Lung (tissue), 12 donors: ENCODE results near the gene SEMA5A. TPM values are rescaled to one million over a fixed set of nuclear protein-coding genes. Genes with fewer than 3 reads are reported as not detected.

ENCODE experiments used
- ATAC-seq: fragments of 200-7000 bp; cut with Tn5 transposase; one replicate; pipeline ENCODE4 v1.9.1; 2020; ENCODE audit warnings: moderate number of reproducible peaks; ENCODE audit not compliant: insufficient read depth, low FRiP score
- DNase-seq, 3 donors: peaks; one replicate each; pipeline ENCODE4 v3.0.0-alpha.2; 2013 to 2017
- H3K27ac ChIP-seq, 2 donors: one replicate each; pipeline ENCODE4 v1.5.1; 2013; ENCODE audit warnings: mild to moderate bottlenecking in 2 of 2, moderate library complexity in 2 of 2, control low read depth in 1 of 2, inconsistent platforms in 1 of 2, low read depth in 1 of 2, low read length in 1 of 2
- H3K27me3 ChIP-seq, 3 donors: one replicate each; pipeline ENCODE4 v1.5.1; 2013; ENCODE audit warnings: low read length in 2 of 3; ENCODE audit not compliant: control insufficient read depth in 3 of 3, insufficient read depth in 3 of 3
- H3K36me3 ChIP-seq, 4 donors: one replicate each; pipeline ENCODE4 v1.5.1; 2013; ENCODE audit warnings: low read length in 4 of 4, mild to moderate bottlenecking in 1 of 4, moderate library complexity in 1 of 4; ENCODE audit not compliant: control insufficient read depth in 4 of 4, insufficient read depth in 4 of 4
- H3K4me1 ChIP-seq, 5 donors: one replicate each; pipeline ENCODE4 v1.5.1; 2013; ENCODE audit warnings: low read length in 5 of 5, mild to moderate bottlenecking in 2 of 5, moderate library complexity in 1 of 5; ENCODE audit not compliant: control insufficient read depth in 5 of 5, insufficient read depth in 5 of 5
- H3K4me3 ChIP-seq: one replicate; pipeline ENCODE4 v1.5.1; 2013; ENCODE audit warnings: mild to moderate bottlenecking, control low read depth, moderate library complexity
- H3K9ac ChIP-seq, 2 donors: one replicate each; pipeline ENCODE4 v1.5.1; 2013; ENCODE audit warnings: low read length in 2 of 2, control low read depth in 1 of 2; ENCODE audit not compliant: insufficient read depth in 1 of 2
- H3K9me3 ChIP-seq, 4 donors: one replicate each; pipeline ENCODE4 v1.5.1; 2013; ENCODE audit warnings: low read length in 3 of 4, mild to moderate bottlenecking in 1 of 4, moderate library complexity in 1 of 4; ENCODE audit not compliant: control insufficient read depth in 4 of 4, insufficient read depth in 3 of 4
- WGBS, 2 donors: extraction: QIAGEN DNeasy Blood & Tissue Kit; methylation state at CpG; one replicate each; pipeline ENCODE4 v1.1.7; 2013; 5-methylcytosine and 5-hydroxymethylcytosine counted together
- polyA plus RNA-seq, 2 donors: library from polyadenylated mRNA; stranded (reverse); fragments of 200-250 nt; gene quantifications; one replicate each; pipeline ENCODE4 v1.2.1, GENCODE V29; 2013
- total RNA-seq, 2 donors: library from RNA; depleted of rRNA in 1 of 2; stranded (reverse); fragments of >200 nt in 1 of 2; gene quantifications; one replicate each; pipeline ENCODE4 v1.2.1, GENCODE V29; 2014 to 2021
- TF ChIP-seq, protein P1 (sequence below): IDR thresholded peaks from 2 replicates; pipeline ENCODE4 v1.5.1; 2012; ENCODE audit warnings: mild to moderate bottlenecking; ENCODE audit errors: control extremely low read depth, extremely low read depth
- donor health status: control.
- donor health status: control.
- donor health status: Bipolar disorder and iron deficiency.
- donor health status: healthy.
- donor health status: DM: yes; HTN: yes; CAD: no.

Gene SEMA5A
- total and polyA plus RNA-seq, 4 donors, result 3.1 to 44.9 (median 13.7) TPM

DNA sequence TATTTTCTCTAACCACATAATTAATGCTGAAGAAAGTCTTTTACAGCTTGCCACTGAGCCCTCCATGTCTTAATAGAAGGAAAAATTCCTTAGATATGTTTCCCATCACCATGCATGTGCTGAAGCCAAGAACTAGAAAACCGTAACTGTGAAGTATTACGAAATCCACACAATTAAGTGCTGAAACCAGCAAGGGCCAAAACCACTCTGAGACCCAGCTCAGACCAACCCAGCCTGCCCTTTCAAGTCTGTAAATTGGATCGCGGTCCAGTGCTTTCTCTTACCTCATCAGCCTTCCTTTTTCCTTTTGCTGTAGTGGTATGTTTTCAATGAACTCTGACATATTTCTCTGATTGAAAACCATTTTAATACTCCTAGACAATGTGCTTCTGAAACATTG lies 26.3 kb downstream of the SEMA5A start:
- Histone ChIP-seq H3K4me1 (peaks cover 0 to 24% (median 11%) of the 10 kb centered on the region in 5 donors), H3K36me3 (no peaks in the 10 kb centered on the region), H3K9ac (no peak overlapping the region), H3K27ac (no peak overlapping the region), H3K9me3 (no peaks in the 10 kb centered on the region), H3K4me3 (no peak overlapping the region), H3K27me3 (no peaks in the 10 kb centered on the region)
- DNase-seq (peak; percentile 83 to 97 (median 97)), ATAC-seq (peak; percentile 64)
- 54 to 71% methylated on average over 4 of the region's 4 CpGs for WGBS, 2 donors
- TF ChIP-seq, protein P1, sequence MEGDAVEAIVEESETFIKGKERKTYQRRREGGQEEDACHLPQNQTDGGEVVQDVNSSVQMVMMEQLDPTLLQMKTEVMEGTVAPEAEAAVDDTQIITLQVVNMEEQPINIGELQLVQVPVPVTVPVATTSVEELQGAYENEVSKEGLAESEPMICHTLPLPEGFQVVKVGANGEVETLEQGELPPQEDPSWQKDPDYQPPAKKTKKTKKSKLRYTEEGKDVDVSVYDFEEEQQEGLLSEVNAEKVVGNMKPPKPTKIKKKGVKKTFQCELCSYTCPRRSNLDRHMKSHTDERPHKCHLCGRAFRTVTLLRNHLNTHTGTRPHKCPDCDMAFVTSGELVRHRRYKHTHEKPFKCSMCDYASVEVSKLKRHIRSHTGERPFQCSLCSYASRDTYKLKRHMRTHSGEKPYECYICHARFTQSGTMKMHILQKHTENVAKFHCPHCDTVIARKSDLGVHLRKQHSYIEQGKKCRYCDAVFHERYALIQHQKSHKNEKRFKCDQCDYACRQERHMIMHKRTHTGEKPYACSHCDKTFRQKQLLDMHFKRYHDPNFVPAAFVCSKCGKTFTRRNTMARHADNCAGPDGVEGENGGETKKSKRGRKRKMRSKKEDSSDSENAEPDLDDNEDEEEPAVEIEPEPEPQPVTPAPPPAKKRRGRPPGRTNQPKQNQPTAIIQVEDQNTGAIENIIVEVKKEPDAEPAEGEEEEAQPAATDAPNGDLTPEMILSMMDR, result no peak

DNA sequence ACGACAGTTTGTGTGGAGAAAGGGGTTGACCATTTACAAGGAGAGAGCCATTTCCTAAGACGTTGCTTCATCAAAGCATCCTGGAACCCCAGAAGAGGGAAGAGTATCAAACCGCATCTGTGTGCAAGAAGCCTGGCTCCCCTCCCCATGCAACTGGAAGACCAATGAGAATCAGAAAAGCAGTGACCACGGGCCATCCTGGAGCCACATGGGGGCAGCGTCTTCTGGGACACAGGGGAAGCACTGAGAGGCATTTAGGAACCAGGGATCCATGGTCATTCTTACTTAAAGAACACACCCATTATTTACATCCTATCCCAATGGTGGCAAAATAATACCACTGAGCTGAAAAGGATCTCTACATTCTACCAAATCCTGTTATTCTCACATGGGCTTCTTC lies 29.3 kb downstream of the SEMA5A start:
- H3K4me1 ChIP-seq, result peaks cover 0 to 32% (median 11%) of the 10 kb centered on the region in 5 donors
- H3K9me3 ChIP-seq, result no peaks in the 10 kb centered on the region
- 69 to 73% methylated on average over 5 of the region's 5 CpGs for WGBS, 2 donors
- H3K27me3 ChIP-seq, result no peaks in the 10 kb centered on the region
- ATAC-seq (no peak), DNase-seq (no peak)
- no peak overlapping the region for H3K9ac ChIP-seq
- H3K36me3 ChIP-seq, result no peaks in the 10 kb centered on the region
- H3K4me3 ChIP-seq, result no peak overlapping the region
- no peak overlapping the region for H3K27ac ChIP-seq
- TF ChIP-seq, protein P1, result no peak

DNA sequence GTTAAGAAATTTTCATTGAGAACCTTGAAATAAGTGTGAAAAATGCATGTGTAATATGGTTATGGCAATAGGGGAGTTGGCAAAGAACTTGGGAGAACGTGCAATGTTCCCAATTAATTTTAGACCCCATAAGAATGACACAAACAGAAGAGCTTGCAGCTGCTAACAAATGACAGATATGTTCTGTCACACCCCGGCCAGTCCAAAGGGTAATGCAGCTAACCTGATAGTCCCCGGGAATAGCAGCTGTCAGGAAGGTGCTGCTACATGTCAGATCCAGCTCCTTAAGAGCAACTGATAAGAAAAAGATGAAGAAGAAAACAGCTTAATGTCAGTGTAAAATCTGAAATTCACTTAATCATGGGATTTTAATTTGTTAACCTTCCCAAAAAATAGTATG lies 30.4 kb downstream of the SEMA5A start:
- Histone ChIP-seq H3K27ac (peak overlapping the region in 1 of 2 donors; percentile 11), H3K9ac (no peak overlapping the region), H3K4me3 (no peak overlapping the region), H3K9me3 (no peaks in the 10 kb centered on the region), H3K4me1 (peaks cover 0 to 29% (median 11%) of the 10 kb centered on the region in 5 donors), H3K36me3 (no peaks in the 10 kb centered on the region), H3K27me3 (no peaks in the 10 kb centered on the region)
- DNase-seq (no peak), ATAC-seq (no peak)
- TF ChIP-seq, protein P1, result no peak
- WGBS, 2 donors, result 63 to 66% methylated on average over 3 of the region's 3 CpGs

DNA sequence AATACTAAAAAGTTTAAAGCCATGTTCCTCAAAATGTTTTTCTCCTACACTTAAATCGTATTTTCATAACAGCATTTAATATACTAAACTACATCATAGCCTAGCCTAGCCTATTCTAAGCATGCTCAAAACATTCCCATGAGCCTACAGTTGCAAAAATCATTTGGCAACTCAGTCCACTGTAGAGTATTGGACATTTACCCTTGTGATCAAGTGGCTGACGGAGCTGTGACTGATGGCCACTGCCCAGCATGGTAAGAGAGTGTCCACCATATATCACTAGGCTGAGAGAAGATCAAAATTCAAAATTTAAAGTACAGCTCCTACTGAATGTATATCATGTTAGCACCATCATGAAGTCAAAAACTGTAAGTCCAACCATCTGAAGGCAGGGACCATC lies 30.9 kb downstream of the SEMA5A start:
- Histone ChIP-seq H3K36me3 (no peaks in the 10 kb centered on the region), H3K27ac (peak overlapping the region in 1 of 2 donors; percentile 11), H3K4me3 (no peak overlapping the region), H3K9me3 (no peaks in the 10 kb centered on the region), H3K4me1 (peaks cover 0 to 24% (median 9%) of the 10 kb centered on the region in 5 donors), H3K27me3 (no peaks in the 10 kb centered on the region), H3K9ac (no peak overlapping the region)
- TF ChIP-seq, protein P1, result no peak
- ATAC-seq (no peak), DNase-seq (no peak)
- WGBS, 2 donors, result 72 to 80% methylated on average over 2 of the region's 2 CpGs
